Renal cortex interstitium (tissue), 11 donors: Measurements from ENCODE around the gene CHEK2. TPM values are rescaled to one million over a fixed set of nuclear protein-coding genes. Genes with fewer than 3 reads are reported as not detected.

Experiments used
- DNase-seq, 11 donors: peaks; one replicate each; pipeline ENCODE4 v3.0.0-alpha.2; 2013; ENCODE audit warnings: low read depth in 9 of 11, low spot score in 4 of 11; ENCODE audit errors: extremely low read depth in 1 of 11
- polyA plus RNA-seq, 3 donors: library from polyadenylated mRNA; unstranded; fragments of 120-200 nt; gene quantifications; one replicate each; pipeline ENCODE4 v1.2.1, GENCODE V29; 2013; ENCODE audit not compliant: insufficient read length in 3 of 3

The CHEK2 gene
- polyA plus RNA-seq, 3 donors: 15.9 to 18.4 (median 16.8) TPM

DNA sequence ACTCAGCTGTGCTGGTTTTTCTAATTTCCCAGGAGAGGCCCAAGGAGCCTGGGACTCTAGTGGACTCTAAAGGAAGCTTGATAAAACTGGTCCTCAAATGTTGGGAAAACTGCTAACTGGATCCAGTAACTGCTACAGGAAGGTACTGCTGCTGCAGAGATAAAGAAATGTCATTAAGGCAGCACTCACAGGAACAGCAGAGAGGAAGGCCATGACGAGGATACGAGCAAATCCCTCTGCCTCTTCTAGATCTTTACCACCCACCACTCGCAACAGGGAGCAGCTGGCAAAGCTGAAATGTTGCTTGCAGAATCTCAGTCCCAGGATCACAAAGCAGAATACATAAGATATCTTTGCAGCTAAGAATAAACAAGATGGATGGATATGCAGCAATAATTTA lies 85.4 kb downstream of the CHEK2 start:
- no peak for DNase-seq

DNA sequence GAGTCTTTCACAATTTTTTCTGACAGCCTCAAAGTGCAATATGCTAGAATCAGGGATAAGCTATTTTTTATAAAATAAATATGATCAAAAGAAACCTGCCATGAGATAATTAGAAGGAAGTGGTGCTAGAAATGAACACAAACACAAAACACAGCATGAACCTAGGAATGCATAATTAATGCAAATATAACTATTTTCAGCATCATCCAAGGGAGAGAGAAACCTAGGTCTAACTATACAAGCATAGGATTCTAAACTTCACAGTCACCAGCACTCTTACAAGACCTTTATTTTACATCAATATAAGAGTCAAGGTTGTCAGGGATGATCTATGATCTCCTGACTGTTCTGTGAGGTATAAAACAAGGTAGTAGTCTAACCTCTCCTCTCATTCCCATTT lies 91.2 kb downstream of the CHEK2 start:
- no peak for DNase-seq

DNA sequence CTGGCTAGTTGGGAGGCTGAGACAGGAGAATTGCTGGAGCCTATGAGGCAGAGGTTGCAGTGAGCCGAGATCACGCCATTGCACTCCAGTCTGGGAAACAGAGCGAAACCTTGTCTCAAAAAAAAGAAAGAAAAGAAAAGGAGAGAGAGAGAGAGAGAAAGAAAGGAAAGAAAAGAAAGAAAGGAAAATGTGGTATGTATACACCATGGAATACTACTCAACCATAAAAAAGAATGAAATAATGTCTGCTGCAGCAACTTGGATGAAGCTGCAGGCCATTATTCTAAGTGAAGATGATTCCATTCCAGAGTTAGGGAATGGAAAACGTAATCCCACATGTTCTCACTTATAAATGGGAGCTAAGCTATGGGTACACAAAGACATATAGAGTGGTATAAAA lies 92.8 kb downstream of the CHEK2 start:
- no peak for DNase-seq

DNA sequence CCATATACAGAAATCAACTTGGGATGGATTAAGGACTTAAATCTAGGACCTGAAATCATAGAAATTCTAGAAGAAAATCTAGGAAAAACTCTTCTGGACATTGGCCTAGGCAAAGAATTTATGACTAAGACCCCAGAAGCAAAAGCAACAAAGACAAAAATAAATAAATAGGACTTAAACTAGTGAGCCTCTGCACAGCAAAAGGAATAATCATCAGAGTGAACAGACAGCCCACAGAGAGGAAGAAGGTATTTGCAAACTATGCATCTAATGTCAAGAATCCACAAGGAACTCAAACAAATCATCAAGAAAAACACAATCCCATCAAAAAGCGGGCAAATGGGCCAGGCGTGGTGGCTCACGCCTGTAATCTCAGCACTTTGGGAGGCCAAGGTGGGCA lies 94.4 kb downstream of the CHEK2 start:
- DNase-seq: no peak

DNA sequence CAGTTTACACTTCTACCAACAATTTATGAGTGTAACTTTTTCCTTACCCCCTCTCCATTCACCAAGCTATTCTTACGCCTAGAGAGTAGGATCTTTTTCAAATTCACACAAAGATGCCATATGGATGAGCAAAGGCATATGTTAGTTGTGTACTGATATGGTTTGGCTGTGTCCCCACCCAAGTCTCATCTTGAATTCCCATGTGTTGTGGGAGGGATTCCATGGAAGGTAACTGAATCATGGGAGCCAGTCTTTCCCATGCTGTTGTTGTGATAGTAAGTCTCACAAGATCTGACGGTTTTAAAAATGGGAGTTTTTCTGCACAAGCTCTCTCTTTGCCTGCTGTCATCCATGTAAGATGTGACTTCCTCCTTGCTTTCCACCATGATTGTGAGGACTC lies 102.3 kb downstream of the CHEK2 start:
- no peak for DNase-seq

Other genes starting within 250 kb of the CHEK2 start
- 10 to 100 TPM; 33.1 to 43.1 (median 35.9) TPM for gene TTC28, start 62.0 kb downstream of the CHEK2 start, polyA plus RNA-seq
- gene HSCB, start 219 bp upstream of the CHEK2 start, polyA plus RNA-seq: 10 to 100 TPM; 20.5 to 24.3 (median 21.7) TPM
- gene CCDC117, start 30.9 kb upstream of the CHEK2 start, polyA plus RNA-seq: 10 to 100 TPM; 31.2 to 43.1 (median 40.3) TPM
- gene XBP1, start 58.7 kb upstream of the CHEK2 start, polyA plus RNA-seq: 100 to 1,000 TPM; 142 TPM
- gene ZNRF3, start 141.8 kb upstream of the CHEK2 start, polyA plus RNA-seq: 10 to 100 TPM; 29.0 to 33.6 (median 29.6) TPM